ENCODE results near the gene TTI1.
"Not testable (repeated sequence)": the region's sequence is repeated elsewhere in the genome, so short reads cannot be mapped to it uniquely, and the experiment has no call there.

TTI1 gene

GRCh38 chr20:38009416-38009815 lies 23.8 kb downstream of the TTI1 start:
- not testable (repeated sequence) for DNase-seq (ENCODE audit: low read depth)

DNA sequence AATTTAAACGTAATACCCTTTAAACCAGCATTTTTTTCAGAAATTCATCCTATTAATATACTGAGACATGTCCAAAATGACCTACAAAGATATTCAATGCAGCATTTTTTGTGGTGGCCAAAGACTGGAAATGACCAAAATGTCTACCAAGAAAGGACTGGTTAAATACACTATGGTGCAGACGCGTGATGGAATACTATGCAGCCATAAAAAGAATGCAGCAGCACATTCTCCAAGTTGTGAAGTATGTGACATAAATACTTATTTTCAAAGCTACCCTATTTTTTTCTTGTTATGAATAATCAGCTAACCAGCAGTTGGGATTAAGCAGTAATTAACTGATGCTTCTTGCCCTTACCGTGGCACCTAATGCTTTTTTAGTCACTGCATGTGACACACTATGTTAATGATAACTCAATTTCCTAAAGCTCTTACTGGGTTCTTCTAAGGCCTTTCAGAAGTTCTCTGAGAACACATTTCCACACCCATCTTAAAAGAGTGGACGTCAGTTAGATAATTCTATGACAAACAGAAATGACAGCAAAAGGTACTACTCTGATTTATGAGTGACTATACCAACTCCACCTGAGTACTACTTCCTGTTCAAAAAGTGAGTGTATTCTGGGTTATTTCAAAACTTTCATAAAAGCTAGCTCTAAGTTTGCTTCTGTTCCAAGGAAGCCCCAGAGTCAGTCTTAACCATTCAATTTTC lies 24.9 kb downstream of the TTI1 start:
- no peak for DNase-seq (ENCODE audit: low read depth)

DNA sequence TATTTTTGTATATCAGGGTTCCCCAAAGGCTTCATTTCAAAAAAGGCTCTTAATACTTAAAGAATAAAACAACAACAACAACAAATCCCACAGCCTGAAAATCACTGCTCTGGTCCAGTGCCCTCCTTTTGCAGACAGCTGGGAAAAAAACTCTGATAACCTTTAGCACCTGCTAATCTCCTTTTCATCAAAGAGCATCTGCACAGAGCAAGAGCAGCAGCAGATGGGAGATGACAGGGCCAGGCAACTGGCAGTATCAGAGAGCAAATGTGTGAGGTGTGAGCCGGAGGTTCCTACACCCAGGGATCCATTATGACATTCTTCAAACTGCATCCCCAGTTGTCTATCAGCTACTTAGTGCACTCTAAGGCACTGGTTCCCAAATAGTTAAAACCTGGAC lies 25.7 kb downstream of the TTI1 start:
- no peak for DNase-seq (ENCODE audit: low read depth)

DNA sequence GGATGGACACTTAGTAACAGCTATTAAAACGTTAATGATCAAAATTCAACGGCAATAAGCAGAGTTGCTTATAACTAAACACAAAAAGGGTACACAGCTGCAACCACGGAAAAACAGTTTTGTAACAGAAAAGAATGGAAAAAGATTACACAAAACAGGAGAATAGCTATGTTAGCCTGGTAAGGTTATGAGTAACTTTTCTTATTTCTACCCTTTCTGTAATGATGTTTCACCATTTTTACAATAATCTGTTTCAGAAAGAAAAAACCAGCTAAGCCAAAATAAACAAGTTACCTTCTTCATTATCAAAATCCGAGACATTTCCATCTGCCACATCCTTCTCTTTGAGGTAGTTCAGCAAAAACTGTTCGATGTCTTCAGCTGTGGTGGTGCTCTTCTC lies 27.4 kb downstream of the TTI1 start:
- no peak for DNase-seq (ENCODE audit: low read depth)

DNA sequence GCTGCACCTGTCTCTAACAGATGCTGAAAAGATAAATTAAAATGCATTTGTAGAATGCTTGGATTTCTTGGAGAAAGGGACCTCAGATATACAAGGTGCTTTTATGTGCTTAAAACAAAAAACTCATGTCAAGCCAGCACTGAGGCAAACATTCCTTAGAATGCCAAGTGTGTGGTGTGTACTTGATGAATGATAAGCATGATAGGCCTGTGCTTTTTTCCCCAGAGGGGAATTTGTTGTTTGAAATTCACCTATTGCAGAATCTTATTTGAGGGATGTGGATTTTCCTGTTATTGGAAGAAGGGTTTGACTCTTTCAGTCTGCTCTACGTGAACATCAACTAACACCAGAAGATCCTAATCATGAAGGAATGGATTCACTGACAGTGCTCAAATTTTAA lies 28.8 kb downstream of the TTI1 start:
- DNase-seq (ENCODE audit: low read depth): no peak

- DNase-seq (ENCODE audit: low read depth): no peak
Observed at GRCh38 chr20:38002422-38002821, 30.8 kb downstream of the TTI1 start.

DNA sequence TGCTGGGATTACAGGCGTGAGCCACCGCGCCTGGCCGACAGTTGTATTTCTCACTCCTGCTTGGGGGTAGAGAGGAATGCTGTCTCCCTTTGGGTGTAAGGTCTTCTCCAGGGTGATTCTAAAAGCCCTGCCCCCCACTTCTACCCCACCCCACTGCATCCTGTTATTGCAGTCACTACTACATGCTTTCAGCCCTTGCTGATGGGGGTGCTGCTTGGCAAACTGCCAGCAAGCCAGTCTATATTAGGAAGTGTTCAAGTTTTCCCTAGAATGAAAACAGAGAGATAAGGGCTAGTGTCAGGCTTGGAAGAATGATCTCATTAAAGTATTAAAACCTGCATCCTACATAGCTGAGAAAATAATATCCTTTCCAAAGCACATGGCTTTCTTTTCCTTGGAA lies 31.3 kb downstream of the TTI1 start:
- no peak for DNase-seq (ENCODE audit: low read depth)

DNA sequence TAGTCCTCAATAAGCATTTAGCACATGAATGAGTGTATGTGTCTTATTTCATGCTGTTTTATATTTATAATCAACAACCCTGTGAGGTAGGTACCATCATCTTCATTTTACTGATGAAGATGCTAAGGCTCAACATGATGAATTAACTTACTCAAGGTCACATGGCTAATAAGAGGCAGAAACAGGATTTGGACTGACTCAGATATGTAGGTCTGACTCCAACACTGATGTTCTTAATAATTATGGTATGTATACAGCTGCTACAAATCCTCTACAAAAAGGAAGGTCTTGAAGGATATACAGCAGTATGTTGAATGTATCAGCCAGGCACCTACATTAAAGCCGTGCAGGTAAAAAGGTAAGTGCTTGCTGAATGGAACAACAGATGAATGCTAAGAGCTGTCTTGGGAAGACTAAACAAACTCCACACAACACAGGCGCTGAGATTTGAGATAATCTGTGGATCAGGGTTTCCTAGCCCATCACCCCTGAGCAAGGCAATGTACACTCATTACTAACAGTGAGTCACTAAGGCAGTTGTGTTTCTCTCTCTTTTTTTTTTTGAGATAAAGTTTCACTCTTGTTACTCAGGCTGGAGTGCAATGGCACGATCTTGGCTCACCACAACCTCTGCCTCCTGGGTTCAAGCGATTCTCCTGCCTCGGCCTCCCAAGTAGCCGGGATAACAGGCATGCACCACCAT lies 31.9 kb downstream of the TTI1 start:
- no peak for DNase-seq (ENCODE audit: low read depth)

GRCh38 chr20:38000293-38000692 lies 33.0 kb downstream of the TTI1 start:
- no peak for DNase-seq (ENCODE audit: low read depth)

GRCh38 chr20:37999526-38000263 lies 33.6 kb downstream of the TTI1 start:
- no peak for DNase-seq (ENCODE audit: low read depth)

GRCh38 chr20:37997516-37997915 lies 35.7 kb downstream of the TTI1 start:
- no peak for DNase-seq (ENCODE audit: low read depth)

GRCh38 chr20:37995856-37996605 lies 37.2 kb downstream of the TTI1 start:
- DNase-seq (ENCODE audit: low read depth): no peak

DNA sequence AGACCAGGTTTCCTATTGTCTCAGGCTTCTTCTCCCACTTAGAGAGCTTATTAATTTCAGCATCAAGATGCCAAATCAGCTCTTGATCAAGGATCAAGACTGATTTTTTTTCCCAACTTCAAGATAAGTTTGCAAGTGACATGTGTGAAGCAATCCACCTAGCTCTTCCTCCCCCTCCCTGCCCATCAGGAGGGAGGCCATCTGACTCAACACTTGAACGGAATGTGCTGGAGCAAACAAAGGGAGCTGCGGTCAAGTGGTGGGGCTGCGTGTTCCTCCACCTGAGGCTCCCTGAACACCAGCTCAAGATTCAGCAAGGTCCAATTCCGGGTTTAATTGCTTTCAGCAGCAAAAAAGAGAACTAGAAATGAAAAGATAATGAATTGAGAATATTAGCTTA lies 38.7 kb downstream of the TTI1 start:
- DNase-seq (ENCODE audit: low read depth): no peak

DNA sequence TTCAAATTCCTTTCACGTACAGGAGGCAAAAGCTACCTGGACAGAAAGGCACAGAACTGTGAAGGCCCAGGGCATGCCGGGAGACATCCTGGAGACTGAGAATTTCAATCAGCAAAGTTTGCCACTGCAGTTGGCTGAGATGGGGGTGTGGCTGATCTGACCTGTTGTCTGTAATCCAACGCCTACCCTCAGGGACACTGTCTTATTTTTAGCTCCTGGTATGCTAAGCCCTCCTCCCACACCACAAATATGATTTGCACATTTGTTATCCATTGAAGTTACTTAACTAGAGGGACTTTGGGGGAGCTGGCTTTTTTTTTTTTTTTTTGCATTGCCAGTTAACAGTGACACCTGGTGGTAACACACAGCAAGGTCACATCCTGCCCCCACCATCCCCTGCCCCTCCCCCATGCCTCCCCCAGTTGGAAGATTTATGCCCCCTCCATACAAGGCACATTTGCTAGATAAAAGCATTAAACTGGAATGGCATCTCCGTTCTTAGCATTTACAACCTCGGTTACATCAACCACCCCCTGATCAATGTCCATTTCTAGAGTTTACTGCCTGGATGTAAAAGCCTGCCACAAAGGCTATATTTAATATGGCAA lies 40.4 kb downstream of the TTI1 start:
- DNase-seq (ENCODE audit: low read depth): peak; percentile 7

GRCh38 chr20:37991908-37992307 lies 41.3 kb downstream of the TTI1 start:
- no peak for DNase-seq (ENCODE audit: low read depth)

- DNase-seq (ENCODE audit: low read depth): no peak
Observed at GRCh38 chr20:37991157-37991866, 41.9 kb downstream of the TTI1 start.

DNA sequence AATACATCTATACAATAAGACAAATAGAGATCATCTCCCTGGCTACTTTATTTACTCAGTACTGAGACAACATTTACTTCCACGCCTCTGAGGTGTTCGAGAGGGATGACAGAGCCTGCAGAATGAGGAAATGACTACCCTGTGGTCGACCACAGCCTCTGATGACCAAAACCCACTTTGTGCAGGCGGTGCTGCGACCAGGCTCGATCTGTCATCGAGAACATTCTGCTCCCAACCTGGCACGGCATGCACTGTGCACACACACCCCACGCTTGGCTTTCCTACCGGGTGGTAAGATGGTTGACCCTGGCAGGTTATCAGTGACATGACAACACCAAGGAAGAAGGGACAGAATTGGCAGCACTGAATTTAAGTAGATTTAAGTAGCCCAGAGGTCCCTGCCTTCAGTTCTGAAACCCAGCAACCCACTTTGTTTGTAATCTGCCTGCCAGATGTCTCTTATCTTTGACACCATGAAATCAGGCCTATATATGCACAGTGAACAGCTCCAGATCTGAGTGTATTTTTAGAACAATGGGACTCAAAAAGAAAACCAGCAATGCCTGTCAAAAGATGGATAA lies 42.6 kb downstream of the TTI1 start:
- no peak for DNase-seq (ENCODE audit: low read depth)

- no peak for DNase-seq (ENCODE audit: low read depth)
Observed at GRCh38 chr20:37989601-37990295, 43.5 kb downstream of the TTI1 start.

DNA sequence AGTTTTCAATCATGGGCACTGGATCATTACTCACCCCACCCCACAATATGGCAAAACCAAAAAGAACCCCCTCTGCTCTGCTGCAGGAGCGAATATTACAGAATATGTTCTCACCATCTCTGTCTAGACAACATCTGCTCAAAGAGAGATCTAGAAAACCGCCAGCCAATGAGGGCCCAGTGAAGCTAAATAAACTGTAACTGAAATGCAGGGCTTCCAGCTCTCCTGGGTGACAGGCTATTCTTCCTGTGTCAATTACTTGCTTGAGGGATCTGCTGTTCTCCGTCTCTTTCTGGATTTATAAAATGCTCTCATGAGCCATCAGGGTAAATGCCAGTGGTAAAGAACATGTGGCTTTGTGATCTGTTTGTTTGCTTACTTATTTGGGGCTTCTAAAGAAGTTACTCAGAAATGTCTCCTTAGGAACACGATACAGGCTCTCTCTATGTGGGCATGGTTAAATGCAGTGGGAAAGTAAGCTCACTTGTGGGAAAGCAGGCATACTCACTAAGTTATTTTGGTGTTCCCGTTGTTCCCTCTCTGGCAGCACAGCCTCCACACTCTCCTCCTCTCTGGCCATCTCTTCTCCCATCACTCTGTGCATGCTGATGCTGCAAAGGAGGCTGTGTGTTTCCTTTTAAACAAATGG lies 44.8 kb downstream of the TTI1 start:
- DNase-seq (ENCODE audit: low read depth): no peak
